A549 (cell line): ENCODE data around the gene TNFAIP3. TPM values are rescaled to one million over a fixed set of nuclear protein-coding genes. Genes with fewer than 3 reads are reported as not detected.

ENCODE experiments used
- ATAC-seq, 2 experiments: fragments of 200-7000 bp in 1 of 2; fragments of >200 bp in 1 of 2; cut with Nextera tagmentation in 1 of 2; cut with Tn5 transposase in 1 of 2; 3 replicates each; pipeline versions ENCODE4 v1.8.0 to v1.9.1; 2018 to 2020; ENCODE audit warnings: mild to moderate bottlenecking in 1 of 2, moderate library complexity in 1 of 2
- CTCF ChIA-PET: fragments of 300-600 bp; sonication (Branson Sonifier 250); formaldehyde crosslinking; extraction: SDS; loops from one replicate; lab custom pipeline; 2021; ENCODE audit warnings: antibody characterized with exemption, inconsistent platforms; lab: Yijun Ruan, JAX
- POLR2A ChIA-PET: fragments of 350-600 bp; formaldehyde crosslinking; extraction: SDS; loops from one replicate; lab custom pipeline; 2021; ENCODE audit warnings: antibody characterized with exemption, inconsistent platforms; lab: Yijun Ruan, JAX
- DNase-seq, 2 experiments: peaks; one replicate each; pipeline versions ENCODE4 v3.0.0 to v3.0.0-alpha.2; 2011 to 2016; ENCODE audit warnings: low read depth in 1 of 2, low spot score in 1 of 2
- FAIRE-seq: peaks from 2 replicates; lab custom pipeline; 2011; peaks lifted over from hg19 to GRCh38; lab: Jason Lieb, UNC
- H3K27ac ChIP-seq, 2 experiments: fragments of >200 bp; sonication (Bioruptor Twin); formaldehyde crosslinking; 3 replicates each; pipeline ENCODE4 v1.5.1; 2016 to 2017
- H3K4me1 ChIP-seq: fragments of >200 bp; sonication (Bioruptor Twin); formaldehyde crosslinking; 3 replicates; pipeline ENCODE4 v1.6.1; 2016
- H3K4me2 ChIP-seq: fragments of >200 bp; sonication (Bioruptor Twin); formaldehyde crosslinking; 3 replicates; pipeline ENCODE4 v1.6.1; 2016
- H3K4me3 ChIP-seq: fragments of >200 bp; sonication (Bioruptor Twin); formaldehyde crosslinking; 3 replicates; pipeline ENCODE4 v1.5.1; 2016
- H3K9me3 ChIP-seq: fragments of >200 bp; sonication (Bioruptor Twin); formaldehyde crosslinking; 3 replicates; pipeline ENCODE4 v1.6.1; 2016
- ATOH8 ChIP-seq: fragments of 250-450 bp; sonication (Bioruptor Pico); IDR thresholded peaks from 2 replicates; pipeline ENCODE4 v1.5.0; 2020; ENCODE audit warnings: low read depth, mild to moderate bottlenecking, moderate library complexity
- CEBPB ChIP-seq, 2 experiments: fragments of >200 bp in 1 of 2; sonication (Bioruptor Twin) in 1 of 2; formaldehyde crosslinking in 1 of 2; IDR thresholded peaks; 2 replicates each; pipeline ENCODE4 v1.6.1; 2012 to 2016
- EHF ChIP-seq: fragments of 250-450 bp; sonication (Bioruptor Pico); IDR thresholded peaks from 2 replicates; pipeline ENCODE4 v1.5.0; 2020; ENCODE audit warnings: mild to moderate bottlenecking
- HDAC2 ChIP-seq: fragments of 200-600 bp; sonication (generic); IDR thresholded peaks from 2 replicates; pipeline ENCODE4 v1.6.1; 2016
- HES2 ChIP-seq: fragments of >200 bp; sonication (Bioruptor Twin); formaldehyde crosslinking; IDR thresholded peaks from 2 replicates; pipeline ENCODE4 v1.6.1; 2016
- HMGXB4 ChIP-seq: fragments of 250-450 bp; sonication (Bioruptor Pico); IDR thresholded peaks from 2 replicates; pipeline ENCODE4 v1.5.0; 2021; ENCODE audit warnings: mild to moderate bottlenecking, moderate library complexity, borderline replicate concordance
- JUN ChIP-seq, 2 experiments: fragments of >200 bp; sonication (Bioruptor Twin); formaldehyde crosslinking; IDR thresholded peaks; 2 replicates in 1 of 2; 3 replicates in 1 of 2; pipeline ENCODE4 v1.6.1; 2016 to 2017
- NPAS2 ChIP-seq: fragments of 250-450 bp; sonication (Bioruptor Pico); IDR thresholded peaks from 2 replicates; pipeline ENCODE4 v1.8.0; 2022; ENCODE audit warnings: mild to moderate bottlenecking, moderate library complexity, borderline replicate concordance
- POLR2AphosphoS2 ChIP-seq: conservative IDR thresholded peaks from 2 replicates; pipeline ENCODE4 v1.6.1; 2012; ENCODE audit warnings: low read length, improper control_type of control experiment, inconsistent platforms
- RAD21 ChIP-seq, 2 experiments: fragments of >200 bp in 1 of 2; sonication (Bioruptor Twin) in 1 of 2; formaldehyde crosslinking in 1 of 2; IDR thresholded peaks in 1 of 2; conservative IDR thresholded peaks in 1 of 2; 2 replicates in 1 of 2; 3 replicates in 1 of 2; pipeline ENCODE4 v1.6.1; 2012 to 2018; ENCODE audit warnings: inconsistent platforms in 1 of 2
- RNF2 ChIP-seq: fragments of 200-600 bp; sonication (generic); IDR thresholded peaks from 2 replicates; pipeline ENCODE4 v1.6.1; 2016; ENCODE audit warnings: low read depth, mild to moderate bottlenecking, antibody characterized with exemption, moderate library complexity, borderline replicate concordance
- SREBF2 ChIP-seq: fragments of 450-650 bp; IDR thresholded peaks from 2 replicates; pipeline ENCODE4 v1.6.1; 2014; ENCODE audit warnings: mild to moderate bottlenecking, moderate library complexity
- ZNF302 ChIP-seq: fragments of 250-450 bp; sonication (Bioruptor Pico); IDR thresholded peaks from 2 replicates; pipeline ENCODE4 v1.9.0; 2021; ENCODE audit warnings: inconsistent platforms, mild to moderate bottlenecking, moderate library complexity
- ZSCAN20 ChIP-seq: fragments of 250-450 bp; sonication (Bioruptor Pico); IDR thresholded peaks from 2 replicates; pipeline ENCODE4 v1.8.0; 2022; ENCODE audit warnings: mild to moderate bottlenecking, moderate library complexity
- WGBS: methylation state at CpG from one replicate; pipeline ENCODE4 v1.1.6; 2017; ENCODE audit errors: missing lambda C conversion rate; 5-methylcytosine and 5-hydroxymethylcytosine counted together
- polyA plus RNA-seq, 4 experiments: library from polyadenylated mRNA; depleted of rRNA in 3 of 4; stranded (reverse); fragments of >200 nt; fragmentation: RNase III in 1 of 4; extraction: RNeasy Plus Mini Kit Qiagen cat#74134 plus additional on column Dnase treatment in 1 of 4; gene quantifications; 2 replicates in 3 of 4; 3 replicates in 1 of 4; pipeline ENCODE4 v1.2.3, GENCODE V29; 2011 to 2017
- TF ChIP-seq, protein P1 (sequence below): fragments of 450-650 bp; IDR thresholded peaks from 2 replicates; pipeline ENCODE4 v1.6.1; 2014; ENCODE audit warnings: antibody characterized with exemption

TNFAIP3 gene
- polyA plus RNA-seq, 2 of the 4 experiments (the other 2 are of a cell fraction) = 2.7 to 8.5 TPM

GRCh38 chr6:137872581-137873115 lies 5.6 kb downstream of the TNFAIP3 start:
- ChIA-PET CTCF (interaction anchor here (0.6 to 5.2 kb wide), 6 partner anchors 68 to 166 kb away, joined by 3 to 24 read pairs (median 6); no protein-coding TSS in a partner anchor), POLR2A (interaction anchor here (1.2 kb wide), 1 partner anchor 9 kb away, joined by 3 read pairs; no protein-coding TSS in a partner anchor)
- peak overlapping the region; percentile 80 for H3K4me2 ChIP-seq
- WGBS = 76% methylated on average over 2 of the region's 2 CpGs
- peak overlapping the region; percentile 56 to 74; a peak in 4 of 6 replicates for H3K27ac ChIP-seq
- H3K4me1 ChIP-seq = peaks cover 26% of the 10 kb centered on the region
- no peaks in the 10 kb centered on the region for H3K9me3 ChIP-seq
- TF ChIP-seq, protein P1, sequence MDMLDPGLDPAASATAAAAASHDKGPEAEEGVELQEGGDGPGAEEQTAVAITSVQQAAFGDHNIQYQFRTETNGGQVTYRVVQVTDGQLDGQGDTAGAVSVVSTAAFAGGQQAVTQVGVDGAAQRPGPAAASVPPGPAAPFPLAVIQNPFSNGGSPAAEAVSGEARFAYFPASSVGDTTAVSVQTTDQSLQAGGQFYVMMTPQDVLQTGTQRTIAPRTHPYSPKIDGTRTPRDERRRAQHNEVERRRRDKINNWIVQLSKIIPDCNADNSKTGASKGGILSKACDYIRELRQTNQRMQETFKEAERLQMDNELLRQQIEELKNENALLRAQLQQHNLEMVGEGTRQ = no peak
- no peak for TF ChIP-seq NPAS2
- TF ChIP-seq EHF (CRISPR knock-in tag) = no peak
- no peak for TF ChIP-seq RNF2
- TF ChIP-seq HMGXB4 (CRISPR knock-in tag) = no peak
- no peak for DNase-seq
- ATAC-seq = no peak
- FAIRE-seq = no peak
- H3K4me3 ChIP-seq = peak overlapping the region; percentile 21; the same call in 1 of the 3 replicates

DNA sequence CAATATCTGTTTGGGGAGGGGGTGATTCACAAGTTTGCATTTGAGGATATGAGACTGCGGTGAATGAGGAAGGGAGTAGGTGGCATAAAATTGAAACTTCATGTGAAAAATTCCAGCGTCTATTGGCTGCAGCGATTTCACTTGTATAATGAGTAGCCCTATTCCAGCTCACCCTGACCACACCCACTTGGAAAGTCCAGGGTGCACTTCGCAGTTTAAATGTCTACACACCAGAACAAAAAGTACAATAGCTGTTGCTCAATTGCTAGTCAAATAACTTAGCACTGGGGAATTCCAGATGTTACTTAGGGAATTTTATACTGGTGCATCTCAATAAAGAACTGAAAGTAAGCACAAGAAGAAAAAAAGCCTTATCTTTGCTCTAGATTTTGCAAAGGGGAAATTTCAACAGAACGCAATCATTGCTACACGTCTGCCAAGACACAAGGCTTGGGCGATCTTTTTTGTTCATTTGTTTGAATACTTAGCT lies 6.3 kb downstream of the TNFAIP3 start:
- POLR2A ChIA-PET = interaction anchor here (0.7 to 1.2 kb wide), 2 partner anchors 9 to 62 kb away, joined by 3 read pairs; no protein-coding TSS in a partner anchor
- H3K4me1 ChIP-seq = peaks cover 26% of the 10 kb centered on the region
- TF ChIP-seq JUN (IDR thresholded peaks at IDR 0.05) = 0 out of 5 replicates have a peak, but pooled peaks of 1 of the 2 experiments have one; percentile 21
- TF ChIP-seq CEBPB (IDR thresholded peaks at IDR 0.05) = peak; percentile 50 to 89; a peak in 3 of 4 replicates
- no peak for TF ChIP-seq ATOH8
- H3K9me3 ChIP-seq = no peaks in the 10 kb centered on the region
- 2% methylated on average over 7 of the region's 7 CpGs for WGBS
- peak overlapping the region; percentile 21; the same call in 1 of the 3 replicates for H3K4me3 ChIP-seq
- H3K4me2 ChIP-seq = peak overlapping the region; percentile 80
- DNase-seq = peak; percentile 72 to 82
- H3K27ac ChIP-seq = peak overlapping the region; percentile 74 to 78
- FAIRE-seq = no peak
- CTCF ChIA-PET = interaction anchor here (0.7 to 5.2 kb wide), 3 partner anchors 72 to 165 kb away, joined by 3 to 24 read pairs (median 6); no protein-coding TSS in a partner anchor
- peak; percentile 93 to 96 for ATAC-seq

- ATAC-seq (peak in 1 of 2 experiments; percentile 48; a peak in 4 of 6 replicates), FAIRE-seq (no peak), DNase-seq (peak in 1 of 2 experiments; percentile 31)
- Histone ChIP-seq H3K4me3 (no peak overlapping the region), H3K4me2 (peak overlapping the region; percentile 80), H3K4me1 (peaks cover 26% of the 10 kb centered on the region)
- WGBS = 80% methylated on average over 11 of the region's 11 CpGs
- POLR2A ChIA-PET = interaction anchor here (1.2 kb wide), 1 partner anchor 8 kb away, joined by 3 read pairs; no protein-coding TSS in a partner anchor
- no peak for TF ChIP-seq ZNF302 (CRISPR knock-in tag)
- no peak for TF ChIP-seq SREBF2
- no peak for TF ChIP-seq RAD21 (conservative IDR thresholded peaks at IDR 0.05 in 1 of 2, IDR thresholded peaks at IDR 0.05 in 1 of 2)
- no peak for TF ChIP-seq POLR2AphosphoS2
- no peak for TF ChIP-seq HDAC2
- TF ChIP-seq ZSCAN20 = no peak
- no peak for TF ChIP-seq HES2
- TF ChIP-seq, all 56 proteins: peak for 0
- Histone ChIP-seq H3K9me3 (no peaks in the 10 kb centered on the region), H3K27ac (peak overlapping the region; percentile 72 to 73; a peak in 4 of 6 replicates)
- CTCF ChIA-PET = interaction anchor here (1.1 to 5.2 kb wide), 3 partner anchors 71 to 166 kb away, joined by 3 to 24 read pairs (median 6); no protein-coding TSS in a partner anchor
These were observed 7.4 kb downstream of the TNFAIP3 start for GRCh38 chr6:137874204-137875057.
